Activated T-helper 17 cell treated with anti-CD3 and anti-CD28 coated beads, Interleukin-2, amount 50 U/mL, for 72 hours (primary cell): ENCODE data around the gene MYH14. TPM values are rescaled to one million over a fixed set of nuclear protein-coding genes. Genes with fewer than 3 reads are reported as not detected.
"Not testable (repeated sequence)": the region's sequence is repeated elsewhere in the genome, so short reads cannot be mapped to it uniquely, and the experiment has no call there.

ENCODE experiments used
- ATAC-seq: fragments of 150-1000 bp; cut with Tn5 transposase; replicated peaks from 2 replicates; pipeline ENCODE4 v1.10.0; 2021; ENCODE audit warnings: mild to moderate bottlenecking, moderate library complexity
- H3K27ac Mint-ChIP-seq: one replicate; pipeline ENCODE4 v1.8.0; 2022; ENCODE audit warnings: mixed read lengths
- H3K27me3 Mint-ChIP-seq: one replicate; pipeline ENCODE4 v1.8.0; 2022; ENCODE audit warnings: mixed read lengths
- H3K36me3 Mint-ChIP-seq: one replicate; pipeline ENCODE4 v1.8.0; 2022; ENCODE audit warnings: low read depth, mild to moderate bottlenecking, mixed read lengths
- H3K4me1 Mint-ChIP-seq: one replicate; pipeline ENCODE4 v1.8.0; 2022; ENCODE audit warnings: mixed read lengths
- H3K4me3 Mint-ChIP-seq: one replicate; pipeline ENCODE4 v1.8.0; 2022; ENCODE audit warnings: mild to moderate bottlenecking, mixed read lengths
- H3K9me3 Mint-ChIP-seq: one replicate; pipeline ENCODE4 v1.8.0; 2022; ENCODE audit warnings: mixed read lengths
- total RNA-seq, 2 donors: library from RNA; stranded (reverse); gene quantifications; one replicate each; pipeline ENCODE4 v1.2.3, GENCODE V29; 2022

Gene MYH14
- total RNA-seq, 2 donors from 2014 or later: not detected

DNA sequence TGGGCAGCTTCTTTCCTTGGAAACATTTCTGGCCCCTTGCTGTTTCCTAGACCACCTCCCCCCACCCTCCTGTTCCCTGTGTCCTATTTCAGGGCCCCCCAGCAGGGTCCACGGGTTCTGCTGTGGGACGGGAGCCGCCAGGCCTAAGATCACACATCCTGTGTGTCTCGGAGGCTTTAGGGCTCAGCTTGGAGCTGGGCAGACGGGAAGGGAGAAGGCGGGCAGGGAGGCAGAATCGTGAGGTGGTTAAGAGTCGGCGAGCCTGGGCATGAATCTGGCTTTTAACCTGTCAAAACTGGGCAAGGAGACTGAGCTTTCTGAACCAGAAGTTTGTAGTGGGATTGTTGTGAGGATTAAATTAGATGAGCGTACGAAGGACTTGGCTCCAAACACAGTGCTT, 120.9 kb downstream of the MYH14 start:
- H3K27ac Mint-ChIP-seq: no peak overlapping the region
- H3K4me3 Mint-ChIP-seq: no peak overlapping the region

DNA sequence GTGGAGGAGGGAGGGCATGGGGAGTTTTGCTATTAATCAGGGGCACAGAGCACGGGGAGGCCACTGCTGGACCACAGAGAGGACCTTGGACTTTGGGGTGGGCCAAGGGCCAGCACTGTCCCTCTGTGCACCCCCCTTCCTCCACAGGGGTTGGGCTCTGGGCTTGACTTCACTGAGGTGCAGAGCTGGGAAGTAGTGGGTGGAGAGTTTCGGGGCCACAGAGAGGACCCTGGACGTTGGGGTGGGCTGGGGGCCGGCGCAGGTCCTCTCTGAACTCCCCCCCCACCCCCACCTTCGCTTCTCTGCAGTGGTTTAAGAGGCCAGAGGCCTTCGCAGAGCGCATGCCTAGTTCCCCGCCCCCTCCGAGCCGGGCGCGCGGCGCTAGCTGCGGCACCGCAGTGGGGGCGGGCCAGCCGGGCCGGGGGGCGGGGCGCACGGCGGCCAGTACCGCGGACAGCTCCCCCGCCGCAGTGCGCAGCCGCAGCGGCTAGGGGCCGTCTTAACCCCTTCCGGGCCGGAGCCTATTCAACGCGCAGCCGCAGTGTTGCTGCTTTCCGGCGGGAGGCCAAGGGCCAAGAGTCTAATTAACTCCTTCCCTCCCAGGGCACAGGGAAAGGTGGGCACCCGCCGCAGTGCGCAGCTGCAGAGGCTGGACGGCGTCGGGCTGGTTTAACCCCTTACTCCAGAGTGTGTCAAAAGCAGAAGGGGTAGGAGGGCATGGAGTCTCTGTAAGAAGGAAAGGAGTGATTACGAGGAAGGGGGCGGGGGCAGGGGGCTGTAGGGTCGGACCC, 122.1 kb downstream of the MYH14 start:
- no peaks in the 10 kb centered on the region for H3K9me3 Mint-ChIP-seq
- H3K27ac Mint-ChIP-seq: no peak overlapping the region
- H3K4me3 Mint-ChIP-seq: peak overlapping the region; percentile 65
- H3K36me3 Mint-ChIP-seq: peaks cover 29% of the 10 kb centered on the region
- ATAC-seq: peak; percentile 18
- peaks cover 31% of the 10 kb centered on the region for H3K27me3 Mint-ChIP-seq
- peaks cover 35% of the 10 kb centered on the region for H3K4me1 Mint-ChIP-seq

More for the DNA sequence above, 120.9 kb downstream of the MYH14 start:
- H3K36me3 Mint-ChIP-seq: peaks cover 18% of the 10 kb centered on the region
- peaks cover 21% of the 10 kb centered on the region for H3K27me3 Mint-ChIP-seq
- no peak for ATAC-seq
- H3K4me1 Mint-ChIP-seq: peaks cover 25% of the 10 kb centered on the region
- H3K9me3 Mint-ChIP-seq: no peaks in the 10 kb centered on the region

DNA sequence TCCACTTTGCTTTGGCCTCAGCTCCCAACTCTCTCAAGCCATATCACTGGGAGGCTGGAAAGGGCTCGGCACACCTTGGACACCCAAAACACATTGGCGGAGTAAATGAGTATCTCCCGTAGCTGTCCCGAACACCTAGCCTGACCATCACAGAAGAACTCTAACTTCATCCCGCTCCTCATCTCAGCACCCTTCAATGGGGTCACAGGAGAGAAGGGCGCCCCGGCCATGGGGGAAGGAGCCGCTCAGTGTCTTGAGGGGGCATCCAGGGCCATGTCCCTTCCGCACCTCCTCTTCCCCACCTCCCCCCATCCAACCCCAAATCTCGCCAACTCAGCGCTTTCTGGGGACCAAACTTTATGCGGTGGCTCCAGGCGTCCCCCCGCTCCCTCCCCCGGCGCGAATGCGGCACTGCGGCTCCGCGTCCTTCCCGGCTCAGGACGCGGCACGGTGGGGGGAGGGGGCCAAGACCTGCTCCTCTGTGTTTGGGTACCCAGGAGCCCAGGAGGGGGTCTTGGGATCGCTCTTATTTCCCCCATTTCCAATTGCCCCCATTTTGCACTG, 122.8 kb downstream of the MYH14 start:
- Mint-ChIP-seq H3K27me3 (peaks cover 33% of the 10 kb centered on the region), H3K4me1 (peaks cover 35% of the 10 kb centered on the region), H3K4me3 (peak overlapping the region; percentile 65), H3K36me3 (peaks cover 29% of the 10 kb centered on the region), H3K9me3 (no peaks in the 10 kb centered on the region), H3K27ac (no peak overlapping the region)
- no peak for ATAC-seq

DNA sequence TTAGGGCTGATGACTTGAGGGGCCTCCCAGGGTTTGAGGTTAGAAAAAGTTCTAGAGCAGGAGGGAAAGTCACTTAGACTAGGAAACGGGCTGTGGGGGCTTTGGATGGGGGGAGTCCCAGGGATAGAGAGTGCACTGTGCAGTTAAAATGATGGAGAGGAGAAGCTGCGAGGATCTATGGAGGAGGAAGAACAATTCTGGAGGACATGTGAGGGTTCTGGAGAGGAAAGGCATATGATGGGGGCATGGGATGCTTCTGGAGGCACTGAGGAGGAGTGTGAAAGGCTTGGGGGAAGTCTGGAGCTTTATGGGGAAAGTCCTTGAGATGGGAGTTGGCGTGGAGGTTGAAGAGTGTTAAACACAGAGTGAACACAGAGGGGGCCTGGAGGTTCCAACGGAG, 123.6 kb downstream of the MYH14 start:
- no peaks in the 10 kb centered on the region for H3K9me3 Mint-ChIP-seq
- peaks cover 29% of the 10 kb centered on the region for H3K36me3 Mint-ChIP-seq
- H3K27ac Mint-ChIP-seq: peak overlapping the region; percentile 1
- peaks cover 39% of the 10 kb centered on the region for H3K27me3 Mint-ChIP-seq
- ATAC-seq: no peak
- H3K4me1 Mint-ChIP-seq: peaks cover 42% of the 10 kb centered on the region
- H3K4me3 Mint-ChIP-seq: peak overlapping the region; percentile 65

DNA sequence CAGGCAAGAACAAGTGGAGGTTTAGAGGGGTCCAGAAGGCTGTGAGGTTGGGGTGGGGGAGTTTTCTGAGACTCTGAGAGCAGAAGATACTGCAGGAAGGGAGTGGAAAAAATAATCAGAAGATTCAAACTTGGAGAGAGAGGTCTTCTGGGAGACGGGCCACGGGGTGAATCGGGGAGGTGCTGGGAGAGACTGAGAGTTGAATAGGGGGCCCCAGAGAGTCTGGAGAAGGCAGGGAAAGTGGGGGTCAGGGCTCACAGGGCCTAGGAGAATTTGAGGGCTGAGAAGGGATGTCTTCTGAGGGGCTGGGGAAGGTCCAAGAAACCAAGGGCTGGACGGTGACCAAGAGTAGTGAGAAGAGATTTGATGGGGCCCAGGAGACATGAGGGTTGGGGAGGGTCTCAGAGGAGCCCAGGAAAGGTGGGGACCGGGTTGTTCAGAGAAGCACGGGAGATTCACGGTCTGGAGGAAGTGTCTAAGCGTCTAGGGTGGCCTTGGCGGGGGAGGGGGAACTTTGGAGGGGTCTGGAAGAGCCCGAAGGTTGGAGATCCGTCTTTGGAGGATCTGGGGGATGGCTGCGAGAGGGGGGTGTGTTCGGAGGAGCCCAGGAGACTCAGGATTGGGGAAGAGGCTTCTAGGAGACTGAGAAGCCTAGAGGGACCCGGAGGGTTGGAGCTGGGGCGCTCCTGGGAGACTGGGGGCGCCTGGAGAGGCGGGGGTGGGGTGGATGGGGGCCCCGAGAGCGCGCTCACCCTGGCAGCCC, 124.2 kb downstream of the MYH14 start:
- H3K4me1 Mint-ChIP-seq: peaks cover 42% of the 10 kb centered on the region
- ATAC-seq: no peak
- H3K4me3 Mint-ChIP-seq: peak overlapping the region; percentile 65
- H3K27me3 Mint-ChIP-seq: peaks cover 35% of the 10 kb centered on the region
- no peaks in the 10 kb centered on the region for H3K9me3 Mint-ChIP-seq
- H3K36me3 Mint-ChIP-seq: peaks cover 29% of the 10 kb centered on the region
- peak overlapping the region; percentile 1 for H3K27ac Mint-ChIP-seq

DNA sequence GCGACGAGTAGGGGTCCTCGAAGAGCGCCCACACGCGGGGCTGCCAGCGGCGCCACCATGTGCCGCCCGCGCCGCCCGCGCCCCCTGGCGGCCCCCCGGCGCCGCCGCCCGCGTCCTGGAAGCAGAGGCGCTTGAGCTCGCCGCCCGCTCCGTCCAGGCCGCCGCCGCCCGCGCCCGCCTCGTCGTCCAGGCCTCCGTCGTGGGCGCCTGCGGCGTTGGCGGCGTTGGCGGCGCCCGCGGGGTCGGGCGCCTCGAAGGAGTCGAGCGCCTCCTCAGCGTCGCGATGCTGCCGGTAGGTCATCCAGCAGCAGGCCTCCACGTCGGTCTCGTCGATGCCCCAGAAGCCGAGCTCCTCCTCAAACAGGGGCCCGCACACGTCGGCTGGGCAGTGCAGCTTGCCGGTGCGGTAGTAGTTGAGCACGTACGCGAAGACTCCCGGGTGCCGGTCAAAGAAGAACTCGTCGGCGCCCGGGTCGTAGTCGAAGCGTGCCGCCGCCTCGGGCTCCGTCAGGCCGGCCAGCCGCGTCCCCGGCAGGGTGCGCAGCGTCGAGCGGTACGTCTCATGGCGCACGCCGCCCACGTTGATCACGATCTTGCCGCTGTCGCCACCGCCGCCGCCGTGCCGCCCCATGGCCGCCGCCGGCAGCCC, 124.9 kb downstream of the MYH14 start:
- peaks cover 38% of the 10 kb centered on the region for H3K27me3 Mint-ChIP-seq
- H3K4me3 Mint-ChIP-seq: peak overlapping the region; percentile 65

DNA sequence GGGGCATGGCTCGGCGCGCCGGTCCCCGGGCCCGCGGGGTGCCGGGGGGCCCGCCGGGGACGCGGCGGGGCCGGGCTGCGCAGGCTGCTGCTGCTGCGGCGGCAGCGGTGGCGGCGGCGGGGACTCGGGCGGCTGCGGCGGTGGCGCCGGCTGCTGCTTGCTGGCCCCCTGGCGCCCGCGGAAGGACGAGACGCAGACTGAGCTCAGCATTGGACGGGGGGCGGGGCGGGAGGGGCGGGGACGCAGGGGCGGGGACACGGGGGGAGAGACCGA, 125.4 kb downstream of the MYH14 start:
- H3K27ac Mint-ChIP-seq: no peak overlapping the region

More for the DNA sequence above, 124.9 kb downstream of the MYH14 start:
- no peak overlapping the region for H3K27ac Mint-ChIP-seq
- H3K36me3 Mint-ChIP-seq: peaks cover 30% of the 10 kb centered on the region
- H3K4me1 Mint-ChIP-seq: peaks cover 43% of the 10 kb centered on the region
- no peak for ATAC-seq
- no peaks in the 10 kb centered on the region for H3K9me3 Mint-ChIP-seq

DNA sequence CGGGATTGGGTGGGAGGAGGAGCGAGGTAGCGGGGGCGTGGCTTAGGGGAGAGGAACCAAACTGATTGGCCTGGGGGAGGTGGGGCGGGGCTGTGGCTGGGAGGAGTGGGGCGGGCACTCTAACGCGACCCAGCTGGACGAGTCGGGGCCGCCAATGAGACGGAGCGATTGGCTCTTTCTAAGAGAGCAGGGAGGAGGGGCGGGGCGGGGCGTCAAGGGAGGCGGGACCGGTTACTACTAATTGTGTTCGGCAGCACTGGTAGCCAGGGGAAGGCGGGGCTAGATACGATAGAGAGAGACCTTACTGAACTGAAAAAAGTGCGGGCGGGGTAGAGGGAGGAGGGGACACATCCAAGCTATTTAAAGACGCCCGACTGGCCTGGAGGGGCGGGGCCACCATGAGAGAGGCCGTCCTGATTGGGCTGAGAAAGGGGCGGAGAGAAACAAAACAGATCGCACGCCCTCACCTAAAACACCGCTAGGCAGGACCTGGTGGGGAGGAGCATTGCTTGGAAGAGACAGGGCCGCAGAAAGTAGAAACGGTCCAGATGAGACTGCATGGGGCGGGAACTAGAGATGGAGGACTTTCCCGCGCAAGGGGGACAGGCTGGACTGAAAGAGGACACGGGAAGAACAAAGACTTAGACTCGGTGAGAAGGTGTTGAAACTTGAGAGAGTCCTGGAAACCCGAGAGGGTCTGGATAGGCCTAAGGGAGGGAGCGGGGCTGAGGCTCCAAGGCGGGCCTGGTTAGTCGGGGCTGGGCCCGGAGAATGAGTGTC, 125.9 kb downstream of the MYH14 start, which contains the start of gene KCNC3:
KCNC3 (minus strand) TSS at position 232 of the 780 bp plus-strand sequence. CDS start 295 bp downstream, outside the sequence.
- Mint-ChIP-seq H3K4me1 (peaks cover 48% of the 10 kb centered on the region), H3K36me3 (peaks cover 39% of the 10 kb centered on the region), H3K27me3 (peaks cover 38% of the 10 kb centered on the region), H3K4me3 (peak within 1 kb of the TSS; percentile 82), H3K27ac (peak within 1 kb of the TSS; percentile 78), H3K9me3 (no peaks in the 10 kb centered on the region)
- peak; percentile 75 for ATAC-seq

More for the DNA sequence above, 125.4 kb downstream of the MYH14 start:
- no peaks in the 10 kb centered on the region for H3K9me3 Mint-ChIP-seq
- H3K4me1 Mint-ChIP-seq: peaks cover 47% of the 10 kb centered on the region
- H3K36me3 Mint-ChIP-seq: peaks cover 35% of the 10 kb centered on the region
- no peak for ATAC-seq
- H3K27me3 Mint-ChIP-seq: peaks cover 38% of the 10 kb centered on the region
- peak overlapping the region; percentile 82 for H3K4me3 Mint-ChIP-seq

DNA sequence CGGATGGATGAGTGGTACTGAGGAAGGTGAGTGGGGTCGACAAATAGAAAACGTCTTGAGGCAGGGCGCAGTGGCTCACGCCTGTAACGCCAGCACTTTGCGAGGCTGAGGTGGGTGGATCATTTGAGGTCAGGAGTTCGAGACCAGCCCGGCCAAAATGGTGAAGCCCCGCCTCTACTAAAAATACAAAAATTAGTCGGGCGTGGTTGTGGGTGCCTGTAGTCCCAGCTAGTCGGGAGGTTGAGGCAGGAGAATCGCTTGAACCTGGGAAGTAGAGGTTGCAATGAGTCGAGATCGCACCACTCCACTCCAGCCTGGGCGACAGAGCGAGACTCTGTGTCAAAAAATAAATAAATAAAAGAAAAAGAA, 126.5 kb downstream of the MYH14 start:
- peaks cover 42% of the 10 kb centered on the region for H3K36me3 Mint-ChIP-seq
- not testable (repeated sequence) for H3K9me3 Mint-ChIP-seq, ATAC-seq
- H3K4me3 Mint-ChIP-seq: peak overlapping the region; percentile 82
- H3K27me3 Mint-ChIP-seq: peaks cover 38% of the 10 kb centered on the region
- peaks cover 42% of the 10 kb centered on the region for H3K4me1 Mint-ChIP-seq
- peak overlapping the region; percentile 78 for H3K27ac Mint-ChIP-seq

DNA sequence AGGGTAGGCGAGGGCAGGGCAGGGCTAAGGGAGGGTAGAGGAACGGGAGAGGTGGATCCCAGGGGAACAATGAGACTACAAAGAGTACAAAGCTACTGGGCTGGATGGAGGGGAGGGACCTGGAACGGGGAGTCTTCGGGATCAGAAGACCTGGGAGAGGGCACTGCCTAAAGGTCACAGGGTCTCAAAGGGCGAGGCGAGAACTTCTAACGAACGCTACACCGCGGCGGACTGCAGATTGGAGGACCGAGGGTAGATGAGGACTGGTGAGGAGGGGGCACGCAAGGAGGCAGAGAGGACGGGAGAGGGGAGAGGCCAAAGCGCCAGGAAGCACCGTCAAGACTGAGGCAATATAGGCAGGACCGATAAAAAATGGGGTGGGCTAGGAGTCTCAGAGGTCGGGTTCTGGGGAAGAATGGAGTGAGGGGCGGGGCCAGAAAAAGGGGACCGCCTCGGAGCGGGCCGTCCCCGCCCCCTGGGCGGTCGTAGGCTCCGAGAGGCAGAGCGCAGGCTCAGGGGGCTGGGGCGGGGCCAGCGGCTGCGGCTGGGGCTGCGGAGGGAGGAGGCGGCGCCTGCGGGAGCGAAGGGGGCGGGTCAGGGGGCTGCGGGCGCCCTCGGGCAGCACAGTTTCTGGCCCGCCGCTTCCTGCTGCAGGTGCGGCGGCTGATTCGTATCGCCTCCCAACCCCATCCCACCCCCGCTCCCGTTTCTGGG, 127.1 kb downstream of the MYH14 start:
- Mint-ChIP-seq H3K4me3 (peak overlapping the region; percentile 82), H3K36me3 (peaks cover 49% of the 10 kb centered on the region), H3K27ac (peak overlapping the region; percentile 78), H3K27me3 (peaks cover 43% of the 10 kb centered on the region), H3K4me1 (peaks cover 45% of the 10 kb centered on the region), H3K9me3 (no peaks in the 10 kb centered on the region)
- ATAC-seq: peak; percentile 38

DNA sequence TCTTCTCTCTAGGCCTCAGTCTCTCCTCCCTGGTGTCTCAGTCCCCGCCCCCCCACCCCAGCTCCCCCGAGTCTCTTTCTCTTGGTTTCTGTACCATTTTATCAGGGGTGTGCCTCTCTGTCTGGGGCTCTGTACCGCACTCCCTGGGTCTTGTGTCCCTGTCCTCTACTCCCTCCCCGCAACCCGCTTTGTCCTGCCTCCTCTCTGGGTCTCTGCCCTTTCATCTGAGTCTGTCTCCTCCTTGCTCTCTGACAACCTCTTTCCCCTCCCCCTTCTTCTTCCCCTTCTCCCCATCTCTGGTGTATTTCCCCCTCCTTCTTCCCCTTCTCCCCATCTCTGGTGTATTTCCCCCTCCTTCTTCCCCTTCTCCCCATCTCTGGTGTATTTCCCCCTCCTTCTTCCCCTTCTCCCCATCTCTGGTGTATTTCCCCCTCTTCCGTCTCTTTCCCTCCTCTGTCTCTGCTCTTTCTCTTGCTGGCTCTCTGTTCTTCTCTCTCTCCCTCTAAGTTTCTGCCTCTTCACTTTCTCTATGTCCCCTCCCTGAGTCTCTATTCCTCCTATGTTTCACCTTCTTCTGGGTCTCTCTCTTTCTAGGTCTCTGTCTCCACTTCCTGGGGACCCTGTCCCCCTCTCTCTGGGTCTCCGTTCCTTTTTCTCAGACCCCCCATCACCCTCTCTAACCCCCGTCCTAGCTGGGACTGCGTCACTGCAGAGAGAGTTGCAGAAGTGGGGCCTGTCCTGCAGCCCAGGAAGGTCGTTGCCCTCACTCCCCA, 128.0 kb downstream of the MYH14 start:
- peaks cover 52% of the 10 kb centered on the region for H3K36me3 Mint-ChIP-seq
- peak overlapping the region; percentile 82 for H3K4me3 Mint-ChIP-seq
- ATAC-seq: no peak
- H3K9me3 Mint-ChIP-seq: no peaks in the 10 kb centered on the region
- H3K4me1 Mint-ChIP-seq: peaks cover 49% of the 10 kb centered on the region
- H3K27me3 Mint-ChIP-seq: peaks cover 47% of the 10 kb centered on the region
- peak overlapping the region; percentile 76 for H3K27ac Mint-ChIP-seq

DNA sequence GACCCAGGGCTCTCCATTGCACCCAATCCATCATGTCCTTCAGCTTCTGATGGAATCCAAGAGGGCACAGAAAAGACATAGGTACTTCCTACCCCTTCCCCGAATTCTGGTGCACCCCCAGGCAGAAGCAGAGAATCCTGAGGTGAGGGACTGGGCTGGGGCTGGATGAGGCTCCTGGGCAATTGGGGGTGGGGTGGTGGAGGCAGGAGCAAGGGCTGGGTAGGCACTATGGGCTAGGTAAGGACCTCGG, 128.5 kb downstream of the MYH14 start:
- peaks cover 44% of the 10 kb centered on the region for H3K4me1 Mint-ChIP-seq
- H3K27ac Mint-ChIP-seq: peak overlapping the region; percentile 76
- ATAC-seq: no peak
- H3K27me3 Mint-ChIP-seq: peaks cover 42% of the 10 kb centered on the region
- peaks cover 48% of the 10 kb centered on the region for H3K36me3 Mint-ChIP-seq
- peak overlapping the region; percentile 82 for H3K4me3 Mint-ChIP-seq
- no peaks in the 10 kb centered on the region for H3K9me3 Mint-ChIP-seq
